HG03060 (cell line): ENCODE data around the gene DMD.
"Not testable (repeated sequence)": the region's sequence is repeated elsewhere in the genome, so short reads cannot be mapped to it uniquely, and the experiment has no call there.

ENCODE experiments used
- ATAC-seq: cut with Tn5 transposase; IDR thresholded peaks from one replicate; pipeline ENCODE4 v1.9.1; 2021; ENCODE audit warnings: low read depth, moderate number of reproducible peaks; ENCODE audit not compliant: unreplicated experiment

Gene DMD

DNA sequence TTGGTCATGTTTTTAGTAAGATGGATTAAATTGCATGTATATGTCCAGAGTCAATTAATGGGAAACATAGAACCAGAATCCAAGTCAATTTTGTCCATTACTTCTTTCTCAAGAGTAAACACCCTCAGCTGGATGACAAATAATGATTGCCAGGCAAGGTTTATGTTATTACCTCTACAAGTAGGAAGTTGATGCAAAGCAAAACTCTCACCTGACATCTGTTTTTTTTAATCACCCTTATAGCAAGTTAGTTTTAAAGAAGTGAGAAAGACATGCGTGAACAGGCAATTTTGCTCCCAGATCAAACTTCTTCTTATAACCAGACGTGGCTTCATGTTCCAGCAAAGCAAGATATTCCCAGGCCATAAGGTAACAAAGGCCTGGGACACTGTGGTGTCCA lies 1791.0 kb downstream of the DMD start:
- no peak for ATAC-seq

DNA sequence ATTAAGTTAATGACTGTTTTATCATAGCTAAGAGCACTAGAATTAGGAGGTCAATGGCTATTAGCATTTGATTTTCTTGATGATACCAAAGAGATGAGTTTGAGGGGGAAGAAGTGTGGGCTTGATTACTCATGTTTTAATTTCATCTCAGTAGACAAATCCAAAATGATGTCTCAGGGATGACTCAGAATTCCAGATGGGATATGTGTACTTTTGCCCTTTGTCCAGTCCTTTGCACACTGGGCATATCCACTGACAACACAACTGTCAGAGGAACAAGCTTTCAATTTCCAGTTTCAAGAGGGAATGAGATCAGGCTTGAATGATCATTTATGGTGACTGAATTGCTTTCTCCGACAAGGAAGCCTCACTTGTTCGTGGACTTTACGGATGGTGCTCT lies 1814.2 kb downstream of the DMD start:
- ATAC-seq: no peak

DNA sequence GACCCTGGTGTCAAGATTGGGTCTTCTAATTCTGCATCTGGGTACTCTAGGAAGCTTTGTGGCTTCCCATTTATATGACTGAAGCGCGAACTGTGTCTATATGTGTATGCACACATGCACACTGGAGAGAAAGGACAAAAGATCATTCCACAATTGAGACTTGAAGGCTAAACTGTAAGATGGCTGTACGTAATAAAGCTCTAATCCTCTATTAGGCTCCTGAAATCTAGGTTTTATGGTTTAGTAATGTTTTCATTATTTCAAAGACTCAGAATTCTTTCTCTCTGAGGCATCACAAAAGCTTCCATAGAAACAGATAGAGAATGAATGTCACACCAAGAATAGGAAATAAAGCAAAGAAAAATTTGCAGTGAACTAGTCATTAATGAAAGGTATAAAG lies 1818.8 kb downstream of the DMD start:
- ATAC-seq: no peak

DNA sequence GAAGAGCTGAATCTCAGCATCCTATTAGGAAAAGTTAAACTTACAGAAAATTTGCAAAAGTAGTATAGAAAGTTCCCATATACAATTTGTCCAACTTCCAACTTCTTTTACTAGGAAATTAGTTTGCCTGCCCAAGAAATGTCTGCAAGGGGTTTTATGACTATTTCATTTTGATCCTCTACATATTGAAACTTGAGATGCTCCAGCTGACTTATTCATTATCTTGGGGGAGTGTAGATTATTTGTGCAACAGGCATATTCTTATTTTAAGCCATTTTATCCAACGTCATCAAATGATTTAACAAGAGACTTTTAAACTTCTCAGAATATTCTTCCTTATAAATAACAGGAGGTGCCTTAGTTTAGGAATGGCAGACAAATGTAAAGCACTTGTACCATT lies 1822.4 kb downstream of the DMD start:
- no peak for ATAC-seq

DNA sequence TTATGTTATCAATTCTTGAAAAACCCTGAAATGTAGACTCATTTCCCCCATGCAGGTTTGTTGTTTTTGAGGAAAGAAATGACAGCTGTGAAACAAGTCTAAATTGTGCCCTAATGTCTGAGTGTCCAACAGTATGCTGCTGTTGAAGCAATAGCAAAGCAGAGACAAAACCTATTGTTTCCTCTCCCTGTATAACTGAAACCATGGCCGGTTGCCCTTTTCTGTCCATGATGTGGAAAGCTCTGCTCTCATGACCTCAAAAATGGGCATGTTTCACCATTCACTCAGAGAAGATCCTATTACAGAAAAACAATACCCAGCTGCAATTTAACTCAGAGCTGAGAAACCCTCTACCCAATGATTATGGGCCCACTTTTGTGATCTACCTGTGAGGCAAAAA lies 1826.9 kb downstream of the DMD start:
- no peak for ATAC-seq

DNA sequence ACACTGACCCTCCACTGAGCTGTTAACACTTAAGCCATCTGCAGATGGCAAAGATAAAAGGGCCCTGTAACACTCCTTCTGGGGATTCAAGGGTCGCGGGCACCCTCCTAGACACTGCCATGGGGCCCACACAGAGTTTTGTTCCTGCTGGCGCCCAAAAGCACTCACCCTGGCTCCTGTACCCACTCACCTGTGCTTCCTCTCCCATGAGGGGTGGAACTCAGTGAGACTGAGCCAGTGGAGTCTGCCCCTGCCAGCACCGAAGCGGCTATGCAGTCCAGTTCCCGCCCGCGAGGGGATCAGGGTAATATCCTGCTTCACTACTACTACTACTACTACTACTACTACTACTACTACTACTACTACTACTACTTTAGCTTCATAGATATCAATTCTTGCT lies 1827.4 kb downstream of the DMD start:
- ATAC-seq: no peak

DNA sequence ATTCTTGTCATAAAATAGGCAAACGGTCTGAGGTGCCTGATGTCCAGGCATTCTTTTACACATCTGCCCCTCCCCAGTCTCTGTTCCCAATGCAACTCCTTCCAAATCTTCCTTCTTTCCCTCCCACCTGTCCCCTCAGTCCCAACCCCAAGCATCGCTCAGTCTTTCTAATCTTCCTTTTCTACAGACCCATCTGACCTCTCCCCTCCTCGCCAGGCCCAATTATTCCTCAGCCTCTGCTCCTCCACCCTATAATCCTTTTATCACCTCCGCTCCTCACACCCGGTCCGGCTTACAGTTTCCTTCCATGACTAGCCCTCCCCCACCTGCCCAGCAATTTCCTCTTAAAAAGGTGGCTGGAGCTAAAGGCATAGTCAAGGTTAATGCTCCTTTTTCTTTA lies 1832.4 kb downstream of the DMD start:
- not testable (repeated sequence) for ATAC-seq

DNA sequence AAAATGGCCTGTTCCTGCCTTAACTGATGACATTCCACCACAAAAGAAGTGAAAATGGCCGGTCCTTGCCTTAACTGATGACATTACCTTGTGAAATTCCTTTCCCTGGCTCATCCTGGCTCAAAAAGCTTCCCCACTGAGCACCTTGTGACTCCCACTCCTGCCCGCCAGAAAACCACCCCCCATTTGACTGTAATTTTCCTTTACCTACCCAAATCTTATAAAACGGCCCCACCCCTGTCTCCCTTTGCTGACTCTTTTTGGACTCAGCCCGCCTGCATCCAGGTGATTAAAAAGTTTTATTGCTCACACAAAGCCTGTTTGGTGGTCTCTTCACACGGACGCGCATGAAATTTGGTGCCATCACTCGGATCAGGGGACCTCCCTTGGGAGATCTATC lies 1833.5 kb downstream of the DMD start:
- not testable (repeated sequence) for ATAC-seq

DNA sequence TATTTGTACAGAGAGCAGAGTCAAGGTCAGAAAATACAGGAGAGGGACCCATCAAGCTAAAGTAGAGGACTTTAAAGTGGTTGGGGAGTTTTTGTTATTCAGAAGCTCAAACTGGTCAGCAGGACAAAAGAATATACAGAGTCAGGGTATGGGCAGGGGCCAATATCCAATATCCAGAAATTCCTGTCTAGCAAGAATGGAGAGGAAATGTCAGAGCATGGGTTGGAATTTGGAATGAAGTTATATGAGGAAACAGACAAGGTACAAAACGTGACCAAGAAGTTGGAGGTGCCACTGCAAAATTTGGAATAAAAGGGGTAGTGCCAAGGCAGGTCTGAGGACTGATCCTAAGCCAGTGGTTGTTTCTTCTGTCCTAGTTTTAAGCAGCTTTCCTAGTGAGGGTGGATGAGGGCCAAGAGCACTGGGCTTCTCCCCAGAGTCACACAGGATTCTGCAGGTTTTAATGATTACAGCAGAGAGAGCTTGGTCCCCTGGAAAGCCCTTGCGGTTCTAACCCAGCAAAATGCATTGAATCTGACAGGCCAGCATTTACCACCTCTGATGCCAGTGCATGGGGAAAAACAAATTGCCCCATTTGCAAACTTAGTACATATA lies 1834.8 kb downstream of the DMD start:
- ATAC-seq: no peak

DNA sequence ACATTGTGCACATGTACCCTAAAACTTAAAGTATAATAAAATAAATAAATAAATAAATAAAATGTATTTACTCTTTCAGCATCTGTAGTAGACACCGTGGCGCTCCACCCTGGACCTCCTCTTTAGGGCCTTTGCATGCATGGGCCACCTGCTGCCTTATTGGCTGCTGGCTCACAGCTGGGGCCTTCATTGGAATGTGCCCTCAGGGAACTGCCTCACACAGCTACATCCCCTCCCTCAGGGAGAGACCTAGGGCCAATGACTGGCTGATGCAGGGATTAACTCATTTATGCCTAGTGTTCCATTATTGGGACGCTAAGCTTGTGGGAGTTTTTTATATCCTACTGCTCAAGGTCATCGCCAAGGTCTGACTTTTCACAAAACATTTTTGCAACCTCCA lies 1836.6 kb downstream of the DMD start:
- no peak for ATAC-seq

DNA sequence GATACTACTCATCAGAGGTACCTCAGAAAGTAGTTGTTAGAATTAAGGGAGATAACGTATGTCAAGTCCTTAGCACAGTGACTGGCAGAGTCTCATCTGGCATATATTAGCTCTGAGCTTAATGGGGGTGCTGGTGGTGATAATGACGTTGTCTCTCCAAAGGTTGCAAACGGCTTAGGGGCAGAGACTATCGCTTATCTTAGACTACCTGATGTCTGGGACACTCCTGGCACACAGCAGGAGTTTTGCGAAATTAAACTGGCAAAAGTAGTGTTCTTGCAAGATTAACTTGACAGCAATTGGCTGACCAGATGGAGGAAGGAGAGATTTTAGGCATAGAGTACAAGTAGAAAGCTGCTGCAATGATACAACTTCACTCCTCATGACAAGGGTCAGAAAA lies 1839.4 kb downstream of the DMD start:
- no peak for ATAC-seq

DNA sequence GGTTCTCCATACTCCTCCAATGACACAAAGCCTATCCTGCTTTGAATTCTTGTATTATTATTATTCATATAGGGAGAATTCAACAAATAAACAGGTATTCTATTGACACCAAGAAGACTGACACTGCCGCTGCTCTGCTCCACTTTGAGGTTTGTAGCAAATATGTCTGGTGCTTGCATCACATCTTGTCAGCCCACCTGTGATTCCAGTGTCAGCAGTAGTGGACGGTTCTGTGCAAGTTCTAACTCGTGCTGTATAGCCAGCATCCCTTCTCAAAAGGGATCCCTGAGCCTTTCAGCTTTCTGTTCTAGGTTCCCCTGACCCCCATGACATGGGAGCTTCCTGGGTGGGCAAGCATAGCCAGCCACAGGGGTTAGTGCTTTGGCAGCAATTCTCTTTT lies 1843.5 kb downstream of the DMD start:
- ATAC-seq: no peak

DNA sequence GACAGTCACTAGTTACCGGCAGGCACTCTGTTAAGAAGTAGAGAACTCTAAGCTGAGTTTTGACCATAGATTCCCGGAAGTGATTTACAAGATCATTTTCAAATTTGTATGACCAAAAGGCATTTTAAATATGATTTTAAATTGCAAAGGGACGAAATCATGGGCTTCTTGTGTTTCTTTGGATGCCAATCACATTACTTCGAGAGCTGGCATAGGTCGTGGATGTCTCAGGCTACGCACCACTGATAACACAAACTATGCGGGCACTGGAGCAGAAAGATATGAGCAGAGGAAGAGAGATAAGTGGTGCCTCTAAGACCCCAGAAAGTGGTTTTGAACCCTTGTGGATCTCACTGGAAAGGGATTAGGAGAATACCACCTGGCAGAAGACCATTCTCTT lies 1845.3 kb downstream of the DMD start:
- no peak for ATAC-seq

DNA sequence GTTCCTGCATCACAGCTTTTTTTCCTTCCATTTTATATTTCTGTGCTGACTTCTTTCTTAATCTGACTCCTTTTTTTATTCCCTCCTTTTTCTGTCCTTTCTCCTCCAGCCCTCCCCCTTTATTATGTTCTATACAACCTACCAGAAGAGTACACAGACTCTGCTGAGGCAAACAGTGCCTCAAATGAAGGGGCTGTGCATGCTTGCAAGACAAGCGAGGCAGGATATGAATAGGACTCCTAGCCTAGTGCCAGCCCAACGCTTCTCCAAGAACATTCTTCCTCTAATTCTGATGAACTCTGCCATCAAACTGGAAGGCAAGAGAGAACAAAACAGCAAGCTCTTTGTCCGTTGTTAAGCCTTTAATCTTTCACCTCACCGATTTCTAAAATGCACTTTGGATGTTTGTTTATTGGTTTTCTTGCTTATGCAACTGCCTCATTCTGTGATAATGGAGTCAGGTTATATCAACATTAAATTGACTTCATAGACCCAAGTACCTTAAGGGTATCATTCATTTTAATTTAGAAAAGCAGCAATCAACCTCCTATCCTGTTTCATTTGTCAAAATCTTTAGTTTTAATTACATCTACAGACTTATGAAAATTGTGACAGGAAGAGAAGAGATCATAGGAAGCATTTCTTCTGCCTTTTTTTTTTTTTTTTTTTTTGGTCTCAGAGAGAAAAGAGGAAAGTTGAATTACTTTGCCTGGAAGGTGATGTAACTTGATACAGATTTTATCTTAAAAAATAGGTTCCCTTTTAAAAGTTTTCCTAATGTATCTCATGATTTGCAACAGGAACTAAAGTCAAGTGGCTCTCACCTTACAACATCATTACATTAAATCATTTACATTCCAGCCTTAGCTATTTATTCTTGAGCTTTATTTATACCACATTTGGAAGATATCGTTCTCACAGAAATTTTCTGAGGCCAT lies 1854.8 kb downstream of the DMD start:
- no peak for ATAC-seq

DNA sequence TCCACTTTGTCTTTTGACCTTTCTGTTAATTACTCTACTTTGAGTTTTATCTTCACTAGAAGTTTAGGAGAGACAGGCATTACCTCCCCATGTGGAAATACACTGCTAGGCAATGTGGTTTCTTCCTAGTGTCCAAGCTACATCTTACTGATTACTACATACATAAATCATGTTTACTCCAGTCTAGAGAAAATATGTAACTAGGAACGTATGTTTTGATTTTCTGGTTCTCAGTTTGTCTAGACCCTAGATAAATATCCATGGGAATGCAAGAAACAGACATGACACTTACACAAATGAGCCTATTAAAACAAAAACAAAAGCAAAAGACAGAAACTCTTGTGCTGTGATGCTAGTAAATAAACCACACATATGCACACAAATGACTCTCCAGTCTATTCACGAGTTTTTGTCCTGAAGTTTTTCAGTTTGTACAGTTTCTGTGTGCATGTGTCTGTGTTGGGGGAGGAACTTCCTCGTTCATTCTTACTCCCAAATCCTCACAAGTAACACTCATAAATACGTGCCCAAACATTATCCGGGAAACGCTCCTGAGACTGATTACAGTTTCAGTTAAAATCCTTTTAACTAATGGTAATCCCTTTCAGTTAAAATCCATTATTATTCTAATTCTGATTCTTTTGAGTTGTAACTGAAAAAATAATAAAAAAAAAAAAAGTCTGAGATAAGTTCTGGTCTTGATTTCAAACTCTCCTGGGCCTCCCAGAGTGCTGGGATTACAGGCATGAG lies 1856.0 kb downstream of the DMD start:
- no peak for ATAC-seq

DNA sequence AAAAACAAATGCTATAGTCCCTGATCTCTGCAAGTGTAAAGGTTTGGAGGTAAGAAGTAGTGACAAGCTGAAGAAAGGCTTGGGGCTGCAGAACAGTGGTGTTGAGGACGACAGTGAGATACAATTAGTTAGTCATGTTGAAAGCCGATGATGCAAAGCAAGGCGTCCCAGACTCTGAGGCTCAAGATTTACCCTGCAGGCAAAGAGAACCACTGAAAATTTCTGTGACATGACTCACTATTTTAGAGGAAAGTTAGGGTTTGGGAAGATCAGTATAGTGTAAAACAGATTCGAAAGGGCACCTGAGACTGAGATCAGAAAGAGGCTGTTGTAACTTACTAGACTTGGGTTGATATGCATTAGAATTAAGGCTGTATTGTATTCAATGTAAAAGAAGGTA lies 1858.3 kb downstream of the DMD start:
- no peak for ATAC-seq

DNA sequence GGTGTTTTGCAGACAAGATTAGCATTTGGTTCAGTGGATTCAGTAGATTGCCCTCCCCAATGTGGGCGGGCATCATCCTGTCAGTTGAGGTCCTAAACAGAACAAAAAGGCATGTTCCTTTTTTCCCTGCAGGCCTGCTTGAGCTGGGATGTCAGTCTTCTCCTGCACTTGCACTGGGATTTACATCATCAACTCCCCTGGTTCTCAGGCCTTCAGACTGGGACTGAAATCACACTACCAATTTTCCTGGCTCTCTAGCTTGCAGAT lies 1860.6 kb downstream of the DMD start:
- no peak for ATAC-seq

DNA sequence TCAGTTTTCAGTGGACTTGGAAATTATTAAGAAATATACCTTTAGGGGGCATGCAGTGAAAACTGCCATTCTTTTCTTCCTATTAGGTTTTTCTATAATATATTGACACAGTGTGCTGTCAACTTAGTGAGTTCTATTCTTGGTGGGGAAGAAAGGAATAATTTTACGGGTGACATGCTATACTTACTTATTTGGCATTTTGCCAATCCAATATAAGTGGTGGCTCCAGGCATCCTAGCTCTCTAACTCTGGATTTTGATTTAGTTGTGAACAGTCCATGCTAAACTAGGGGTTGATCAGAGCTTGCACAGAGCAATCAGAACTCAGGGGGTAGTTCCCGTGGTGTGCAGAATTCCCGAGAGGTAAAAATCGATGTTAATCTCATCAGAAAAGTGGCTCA lies 1861.8 kb downstream of the DMD start:
- no peak for ATAC-seq

DNA sequence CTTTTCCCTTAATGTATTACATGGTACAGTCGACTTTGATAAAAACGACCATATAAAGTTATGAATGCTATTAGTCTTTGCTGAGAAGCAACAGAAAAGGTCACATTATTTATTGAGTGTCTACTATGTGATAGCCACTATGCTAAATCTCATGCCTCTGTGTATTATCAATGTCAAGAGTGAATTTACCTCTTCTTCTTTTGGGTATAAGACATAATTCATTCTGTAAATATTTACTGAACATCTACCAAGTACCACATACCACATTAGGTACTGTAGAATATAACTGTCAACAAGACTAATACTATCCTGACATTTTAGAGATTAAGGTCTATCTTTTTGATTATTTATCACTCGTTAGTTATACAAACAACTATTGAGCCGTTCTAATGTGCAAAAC lies 1870.8 kb downstream of the DMD start:
- no peak for ATAC-seq

DNA sequence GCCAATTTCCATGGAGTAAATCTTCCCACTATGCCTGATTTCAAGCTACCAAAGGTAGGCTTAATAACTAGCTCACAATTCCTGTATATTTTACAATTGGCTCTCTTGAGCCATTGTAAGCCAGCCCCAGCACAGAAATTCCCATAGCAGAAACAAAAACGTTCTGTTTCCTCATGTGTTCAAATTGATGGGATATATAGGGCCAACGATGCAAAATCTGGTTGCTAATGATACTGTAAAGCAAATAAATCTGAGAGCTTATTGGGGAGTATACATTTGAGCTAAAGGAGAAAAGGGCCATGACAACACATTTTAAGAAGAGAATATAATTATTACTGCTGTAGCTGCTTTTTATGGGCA lies 1872.4 kb downstream of the DMD start:
- no peak for ATAC-seq

DNA sequence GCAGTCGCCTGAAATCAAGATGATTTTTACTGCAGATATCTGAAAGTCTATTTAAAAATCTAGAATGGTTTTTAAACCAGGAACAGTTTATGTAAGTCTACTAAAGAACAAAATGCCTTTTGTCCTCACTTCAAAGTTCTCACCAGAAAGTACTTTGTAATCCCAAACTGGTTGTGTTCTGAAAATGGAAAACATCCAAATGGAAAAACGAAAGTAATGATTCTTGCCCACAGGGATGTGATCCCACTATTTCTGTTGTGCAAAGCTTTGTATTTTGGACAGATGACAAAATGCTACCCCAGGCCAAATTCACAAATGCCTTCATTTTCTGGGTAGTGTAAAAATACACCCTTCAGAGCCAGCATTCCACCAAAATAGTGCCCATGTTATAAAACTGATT lies 1874.0 kb downstream of the DMD start:
- ATAC-seq: no peak

DNA sequence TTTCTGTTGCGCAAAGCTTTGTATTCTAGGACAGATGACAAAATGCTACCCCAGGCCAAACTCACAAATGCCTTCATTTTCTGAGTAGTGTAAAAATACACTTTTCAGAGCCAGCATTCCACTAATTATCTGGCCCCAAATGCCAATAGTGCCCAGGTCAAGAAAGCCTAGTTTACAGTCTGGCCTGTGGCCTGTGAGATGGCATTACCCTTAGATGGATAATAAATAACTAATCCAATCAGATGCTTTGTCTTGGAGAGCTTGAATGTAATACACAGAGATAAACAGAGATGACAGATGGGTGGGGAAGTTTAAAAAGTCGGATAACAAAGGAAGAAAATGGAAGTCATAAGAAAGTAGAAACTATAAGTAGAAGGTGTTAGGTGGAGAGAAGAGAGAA lies 1874.9 kb downstream of the DMD start:
- no peak for ATAC-seq
